GM18858 (cell line): ENCODE data around the gene CCL21.

Experiments
- ATAC-seq: cut with Tn5 transposase; IDR thresholded peaks from one replicate; pipeline ENCODE4 v1.9.1; 2021; ENCODE audit not compliant: unreplicated experiment

Gene CCL21

GRCh38 chr9:34709196-34709978, 549 bp downstream of the CCL21 start:
- no peak for ATAC-seq

- no peak for ATAC-seq
These were observed 2.8 kb downstream of the CCL21 start for GRCh38 chr9:34707130-34707529.

GRCh38 chr9:34701769-34702736, 7.9 kb downstream of the CCL21 start:
- ATAC-seq, result no peak

GRCh38 chr9:34701023-34701768, 8.7 kb downstream of the CCL21 start:
- no peak for ATAC-seq

DNA sequence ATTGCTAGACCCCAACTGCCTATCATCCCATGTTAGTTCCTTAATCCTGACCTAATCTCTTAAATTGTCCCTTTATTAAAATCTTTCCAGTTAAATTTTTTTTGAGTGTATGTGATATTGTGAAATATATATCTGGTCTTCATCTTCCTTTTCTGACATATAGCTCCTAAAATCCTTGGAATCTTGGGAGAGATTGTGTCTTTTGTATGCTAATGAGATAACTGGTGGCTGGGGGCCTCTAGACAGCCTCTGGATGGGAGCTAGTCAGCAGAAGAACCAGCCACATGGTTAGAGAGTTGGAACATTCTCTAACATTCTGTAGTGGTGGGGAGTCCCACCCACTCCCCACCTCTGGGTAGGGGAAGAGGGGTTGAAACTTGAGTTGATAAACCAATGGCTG, 15.1 kb downstream of the CCL21 start:
- no peak for ATAC-seq

DNA sequence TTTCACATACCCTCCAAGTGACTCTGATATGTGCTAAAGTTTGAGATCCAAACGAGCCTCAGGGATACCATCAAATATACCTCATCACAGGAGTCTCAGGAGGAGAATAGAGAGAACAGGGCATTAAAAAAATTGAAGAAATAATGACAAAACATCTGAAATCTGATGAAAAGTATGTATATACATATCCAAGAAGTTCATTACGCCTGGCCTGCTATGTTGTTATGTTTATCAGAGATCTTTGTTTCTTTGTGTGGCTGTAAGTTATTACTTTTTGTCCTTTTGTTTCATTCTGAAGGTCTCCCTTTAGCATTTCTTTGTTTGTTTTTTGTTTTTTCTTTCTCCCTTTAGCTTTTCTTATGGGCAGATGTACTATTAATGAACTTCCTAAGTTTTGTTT, 16.4 kb downstream of the CCL21 start:
- ATAC-seq, result no peak

- no peak for ATAC-seq
These were observed 18.0 kb downstream of the CCL21 start for GRCh38 chr9:34691936-34692315.

- ATAC-seq, result no peak
These were observed 18.7 kb downstream of the CCL21 start, which contains the start of gene CCL19 for GRCh38 chr9:34690983-34691935. TSS of gene CCL19 (minus strand) at chr9:34691276. CDS start at chr9:34691139, 137 bp downstream.

DNA sequence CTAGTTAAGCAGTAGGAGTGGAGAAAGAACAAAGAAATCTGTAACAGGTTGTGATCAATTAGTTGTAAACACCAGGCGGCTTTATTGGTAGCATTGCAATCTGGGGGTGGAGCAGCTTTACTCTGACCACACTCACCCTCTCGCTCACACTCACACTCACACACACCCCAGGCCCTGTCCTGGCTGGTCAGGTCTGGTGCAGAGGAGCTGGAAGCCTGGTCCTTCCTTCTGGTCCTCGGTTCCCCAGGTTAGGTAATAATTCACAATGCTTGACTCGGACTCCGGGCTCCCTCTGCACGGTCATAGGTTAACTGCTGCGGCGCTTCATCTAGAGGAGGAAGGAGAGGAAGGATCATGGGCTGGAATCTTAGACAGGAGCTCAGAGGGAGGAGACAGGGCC, 20.4 kb downstream of the CCL21 start:
- no peak for ATAC-seq

- ATAC-seq, result no peak
These were observed 20.8 kb downstream of the CCL21 start for GRCh38 chr9:34689116-34689470.

DNA sequence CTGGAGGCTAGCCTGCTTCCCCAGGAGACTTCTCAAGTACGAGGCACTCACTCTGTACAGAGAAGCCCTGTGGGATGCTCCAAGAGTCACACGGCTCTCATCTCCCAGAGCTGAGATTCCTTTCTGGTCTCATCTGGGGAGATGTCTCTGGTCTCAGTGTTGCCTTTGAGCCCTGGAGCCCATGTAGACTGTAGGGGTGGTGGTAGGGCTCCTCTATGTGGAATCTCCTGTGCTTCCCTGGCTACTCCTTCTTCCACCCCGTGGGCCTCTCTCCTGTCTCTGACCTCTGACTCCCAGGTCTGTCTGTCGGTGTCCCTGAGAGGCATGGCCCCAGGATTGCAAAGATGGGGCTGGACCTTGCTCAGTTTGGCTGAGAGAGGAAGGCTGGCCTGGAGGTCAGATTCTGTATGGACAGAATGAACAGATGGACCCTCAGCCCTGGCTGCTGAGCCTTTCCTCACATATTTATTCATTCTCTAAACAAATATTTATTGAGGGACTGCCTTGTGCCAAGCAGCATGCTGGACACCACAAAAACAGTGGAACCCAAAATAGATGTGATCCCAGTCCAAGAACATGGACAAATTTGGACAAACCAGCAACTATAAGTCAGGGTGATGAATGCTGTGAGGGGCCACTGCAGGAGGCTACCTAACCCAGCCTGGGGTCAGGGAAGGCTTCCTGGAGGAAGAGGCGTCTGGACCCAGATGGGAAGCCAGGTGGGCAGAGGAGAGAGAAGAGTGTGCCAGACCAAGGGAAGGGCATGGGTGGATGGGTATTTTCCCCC, 21.4 kb downstream of the CCL21 start:
- ATAC-seq, result no peak

DNA sequence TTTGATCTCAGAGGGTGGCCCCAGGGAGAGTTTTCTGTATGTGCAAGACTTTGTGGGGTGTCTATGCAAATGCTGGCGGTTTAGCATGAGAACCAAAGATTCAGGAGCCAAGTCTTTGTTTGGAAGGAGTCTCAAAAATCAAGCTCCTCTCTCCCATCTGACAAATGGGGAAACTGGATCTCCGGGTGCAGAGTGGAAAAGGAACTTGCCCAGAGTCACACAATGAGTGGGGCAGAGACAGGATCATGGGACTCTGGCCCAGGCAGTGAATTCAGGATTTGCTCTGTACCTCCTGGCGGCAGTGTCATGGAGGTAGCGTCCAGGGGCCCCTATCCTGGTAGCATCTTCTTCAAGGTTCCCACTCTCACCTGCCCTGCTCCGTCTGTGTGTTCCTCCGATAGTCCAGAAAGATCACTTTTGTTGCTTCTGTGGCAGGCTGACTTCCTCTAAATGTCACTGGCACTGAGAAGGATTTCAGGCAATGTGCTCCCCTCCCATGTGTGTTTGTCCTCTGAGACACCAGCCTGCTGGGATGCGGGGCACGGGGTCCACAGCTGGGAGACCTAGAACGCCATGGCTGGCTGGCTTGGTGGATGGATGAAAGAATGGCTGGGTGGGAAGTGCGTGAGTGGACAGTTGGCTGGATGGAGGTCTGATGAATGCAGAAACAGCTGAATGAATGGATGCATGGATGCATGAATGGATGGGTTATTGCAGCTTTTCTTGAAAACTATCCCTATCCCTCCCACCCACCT, 22.5 kb downstream of the CCL21 start:
- ATAC-seq, result no peak

DNA sequence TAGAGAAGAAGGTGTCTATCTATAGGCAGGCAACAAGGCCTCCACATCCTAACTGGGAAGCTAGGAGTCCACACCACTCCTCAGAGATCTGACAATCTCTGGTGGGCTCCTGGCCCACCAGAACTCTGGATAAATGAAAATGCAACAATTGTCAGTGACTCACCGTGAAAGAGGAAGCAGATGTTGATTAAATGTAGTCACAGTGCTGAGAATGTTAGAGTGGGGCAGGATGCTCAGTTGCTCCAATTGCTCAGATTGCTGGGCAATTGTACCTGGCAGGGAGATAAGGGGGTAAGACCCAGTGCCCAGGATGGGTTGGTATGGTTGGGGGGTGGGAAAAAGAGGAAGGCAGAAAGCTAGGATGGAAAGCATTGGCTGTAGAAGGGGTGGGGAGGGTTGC, 23.2 kb downstream of the CCL21 start:
- ATAC-seq, result no peak

GRCh38 chr9:34686231-34686630, 23.7 kb downstream of the CCL21 start:
- ATAC-seq, result no peak

DNA sequence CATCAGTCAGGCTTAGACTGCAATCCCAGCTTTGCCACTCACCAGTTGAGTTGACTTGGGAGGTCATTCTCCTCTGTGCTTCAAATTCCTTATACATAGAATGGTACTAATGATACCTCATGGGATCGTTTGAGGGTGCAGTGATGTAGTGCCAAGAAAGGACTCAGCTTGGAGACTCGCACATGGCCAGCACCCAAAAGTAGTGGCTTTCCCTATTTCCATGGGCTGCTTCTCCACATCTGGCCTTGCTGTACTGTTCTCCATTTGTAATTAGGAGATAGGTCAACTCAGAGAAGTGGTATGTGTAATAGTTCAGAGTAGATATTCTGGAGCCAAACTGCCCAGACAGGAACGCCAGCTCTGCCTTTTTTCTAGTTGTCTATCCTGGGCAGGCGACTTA, 24.3 kb downstream of the CCL21 start:
- ATAC-seq, result no peak

GRCh38 chr9:34684816-34685215, 25.1 kb downstream of the CCL21 start:
- no peak for ATAC-seq

DNA sequence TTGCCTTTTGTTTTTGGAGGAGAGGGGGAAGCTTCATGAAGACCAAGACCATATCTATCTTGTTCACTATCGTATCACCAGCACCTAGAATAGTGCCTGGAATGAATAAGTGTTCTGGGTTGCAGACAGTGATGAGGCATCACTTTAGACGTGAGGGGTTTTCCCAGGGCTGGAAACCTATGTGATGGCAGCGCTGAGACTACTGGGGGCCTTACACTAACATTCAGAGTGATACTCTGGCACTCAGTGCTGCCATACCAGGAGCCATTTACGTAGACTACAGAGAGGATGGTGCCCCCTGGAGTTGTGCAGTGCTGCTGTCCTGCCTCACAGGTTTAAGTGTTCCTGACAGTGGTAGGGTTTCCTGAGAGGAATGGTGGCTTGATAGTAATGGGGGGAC, 25.8 kb downstream of the CCL21 start:
- ATAC-seq, result no peak

DNA sequence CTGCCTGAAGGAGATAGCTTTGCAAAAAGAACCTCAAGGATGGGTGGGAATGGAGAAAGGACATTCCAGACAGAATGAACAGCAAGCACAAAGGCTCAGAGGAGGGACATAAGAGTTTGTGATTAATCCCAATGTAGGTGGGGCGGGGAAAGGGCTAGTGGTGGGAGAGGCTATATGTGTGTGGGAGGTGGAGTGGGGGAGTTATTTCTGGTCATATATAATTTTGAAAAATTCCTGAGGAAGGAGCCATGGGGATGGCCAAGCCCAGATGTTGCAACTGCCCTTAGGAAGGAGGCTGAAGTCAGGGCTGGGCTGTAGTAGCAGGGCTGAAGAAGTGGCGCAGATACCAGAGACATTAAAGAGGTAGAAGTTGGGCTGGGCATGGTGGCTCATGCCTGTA, 34.1 kb downstream of the CCL21 start:
- no peak for ATAC-seq
